NCI-H2227 treated with DMSO at 0.1 percent for 48 hours (cell line): ENCODE data around the gene OR1I1.

Experiments used
- DNase-seq: peaks from one replicate; lab custom pipeline; 2025; lab: John Stamatoyannopoulos, UW

The OR1I1 gene

GRCh38 chr19:15118789-15119494 lies 36.9 kb downstream of the OR1I1 start:
- no peak for DNase-seq

GRCh38 chr19:15120135-15121026 lies 38.4 kb downstream of the OR1I1 start:
- no peak for DNase-seq

DNA sequence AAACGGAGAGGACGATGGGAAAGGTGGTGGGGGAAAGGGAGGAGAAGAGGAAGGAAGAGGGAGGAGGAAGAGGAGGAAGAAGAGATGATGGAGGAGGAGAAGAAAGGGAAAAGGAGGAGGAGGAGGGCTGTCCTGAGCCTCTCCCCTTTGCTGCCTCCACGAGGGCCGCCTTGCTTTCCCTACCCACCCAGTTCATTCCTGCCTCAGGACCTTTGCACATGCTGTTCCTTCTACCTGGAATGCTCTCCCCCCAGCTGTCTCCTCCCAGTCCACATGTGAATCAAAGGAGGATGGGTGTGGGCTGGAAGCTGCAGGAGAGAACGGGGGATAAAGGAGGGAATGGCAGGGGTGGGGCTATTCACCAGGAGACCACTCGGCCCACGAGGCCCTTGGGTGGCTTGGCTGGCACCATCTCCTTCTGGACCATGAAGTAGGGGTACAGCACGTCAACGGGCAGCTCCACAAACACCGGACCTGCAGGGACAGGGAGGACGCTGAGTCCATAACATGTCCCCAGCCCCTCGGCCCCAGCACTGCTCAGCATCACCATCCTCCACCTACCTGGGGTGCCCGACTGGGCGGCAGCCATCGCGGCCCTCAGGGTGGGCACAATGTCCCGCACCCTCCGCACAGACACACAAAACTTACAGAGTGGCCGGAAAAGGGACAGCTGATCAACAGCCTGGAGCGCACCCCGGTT lies 40.5 kb downstream of the OR1I1 start:
- no peak for DNase-seq

DNA sequence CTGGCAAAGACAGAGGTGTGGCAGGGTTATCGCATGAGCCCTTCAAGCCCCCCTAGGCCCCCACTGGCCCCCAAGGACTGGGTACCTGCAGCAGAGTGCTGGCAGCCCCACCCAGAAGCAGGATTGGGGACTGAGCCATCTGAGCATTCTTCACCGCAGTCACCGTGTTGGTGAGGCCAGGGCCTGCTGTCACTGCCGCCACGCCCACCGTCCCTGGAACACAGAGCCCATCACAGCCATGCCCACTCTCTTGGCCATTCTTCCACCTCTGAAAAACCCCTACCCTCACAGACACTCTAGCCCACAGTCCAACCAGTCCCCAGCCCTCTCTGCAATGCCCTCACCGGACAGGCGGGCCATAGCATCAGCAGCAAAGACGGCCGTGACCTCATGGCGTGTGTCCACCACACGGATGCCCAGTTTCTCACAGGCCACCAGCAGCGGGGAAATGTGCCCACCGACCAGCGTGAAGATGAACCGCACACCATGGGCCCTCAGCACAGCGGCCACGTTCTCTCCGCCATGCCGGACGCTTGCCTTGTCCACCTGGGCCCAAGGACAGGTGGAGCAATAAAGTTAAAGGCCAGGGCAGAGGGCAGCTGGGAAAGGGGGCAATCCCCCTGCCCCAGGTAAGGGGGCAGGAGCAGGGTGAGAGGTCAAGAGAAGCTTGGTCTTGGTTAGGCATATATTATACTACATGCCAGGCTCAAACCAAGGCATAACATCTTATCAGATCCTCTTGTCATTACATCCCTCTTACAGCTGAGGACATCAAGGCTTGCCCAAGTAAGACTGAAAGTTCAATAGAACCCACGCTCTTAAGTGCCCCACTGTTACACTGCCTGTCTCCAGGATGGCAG lies 41.2 kb downstream of the OR1I1 start:
- no peak for DNase-seq

DNA sequence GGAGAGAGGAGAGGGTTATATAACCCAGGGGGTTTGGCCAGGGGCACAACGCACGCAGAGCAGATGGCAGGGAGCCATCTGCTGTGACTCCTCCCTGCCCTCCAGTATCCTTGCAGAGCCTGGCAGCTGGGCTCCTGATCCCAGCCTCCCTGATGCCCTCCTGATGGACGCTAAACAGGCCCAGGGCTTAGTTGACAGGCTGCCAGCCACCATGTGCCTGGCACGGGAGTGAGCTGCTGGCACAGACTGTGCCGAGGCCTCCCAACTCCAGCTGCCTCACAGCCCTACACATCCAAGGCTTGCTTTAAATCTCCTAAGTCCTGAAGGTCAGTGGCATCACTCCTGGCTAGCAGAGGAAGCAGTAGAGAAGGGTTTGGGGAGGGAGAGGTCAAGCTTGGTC lies 41.9 kb downstream of the OR1I1 start:
- no peak for DNase-seq

DNA sequence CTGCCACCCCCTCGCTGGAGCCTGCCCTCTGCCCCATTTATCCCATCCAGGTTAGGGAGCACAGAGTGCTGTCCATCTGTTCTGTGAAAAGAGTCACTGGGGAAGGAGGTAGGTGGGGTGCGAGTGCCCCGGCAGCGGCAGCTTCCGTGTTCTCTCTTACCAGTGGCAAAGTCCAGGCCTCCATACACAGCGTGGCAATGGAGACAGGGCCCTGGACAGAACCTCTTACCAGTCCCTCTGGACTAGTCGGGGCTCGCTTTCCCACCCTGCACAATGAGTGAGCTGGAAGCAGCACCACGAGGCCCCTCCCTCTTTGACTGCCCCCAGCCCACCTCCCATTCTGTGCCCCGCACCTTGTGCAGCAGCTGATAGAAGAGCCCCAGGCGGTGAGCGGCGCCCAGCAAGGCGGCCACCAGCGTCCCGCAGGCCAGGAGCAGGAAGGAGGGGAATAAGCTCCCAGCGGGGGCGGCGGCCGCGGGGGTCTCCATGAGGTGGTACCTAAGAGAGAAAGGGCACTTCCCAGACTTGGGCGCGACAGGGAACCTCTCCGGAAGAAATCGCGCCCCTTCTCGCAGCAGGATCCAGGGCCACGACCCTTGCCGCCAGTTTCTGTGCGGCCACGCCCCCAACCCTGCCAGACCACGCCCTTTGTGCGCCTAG lies 42.7 kb downstream of the OR1I1 start:
- no peak for DNase-seq

DNA sequence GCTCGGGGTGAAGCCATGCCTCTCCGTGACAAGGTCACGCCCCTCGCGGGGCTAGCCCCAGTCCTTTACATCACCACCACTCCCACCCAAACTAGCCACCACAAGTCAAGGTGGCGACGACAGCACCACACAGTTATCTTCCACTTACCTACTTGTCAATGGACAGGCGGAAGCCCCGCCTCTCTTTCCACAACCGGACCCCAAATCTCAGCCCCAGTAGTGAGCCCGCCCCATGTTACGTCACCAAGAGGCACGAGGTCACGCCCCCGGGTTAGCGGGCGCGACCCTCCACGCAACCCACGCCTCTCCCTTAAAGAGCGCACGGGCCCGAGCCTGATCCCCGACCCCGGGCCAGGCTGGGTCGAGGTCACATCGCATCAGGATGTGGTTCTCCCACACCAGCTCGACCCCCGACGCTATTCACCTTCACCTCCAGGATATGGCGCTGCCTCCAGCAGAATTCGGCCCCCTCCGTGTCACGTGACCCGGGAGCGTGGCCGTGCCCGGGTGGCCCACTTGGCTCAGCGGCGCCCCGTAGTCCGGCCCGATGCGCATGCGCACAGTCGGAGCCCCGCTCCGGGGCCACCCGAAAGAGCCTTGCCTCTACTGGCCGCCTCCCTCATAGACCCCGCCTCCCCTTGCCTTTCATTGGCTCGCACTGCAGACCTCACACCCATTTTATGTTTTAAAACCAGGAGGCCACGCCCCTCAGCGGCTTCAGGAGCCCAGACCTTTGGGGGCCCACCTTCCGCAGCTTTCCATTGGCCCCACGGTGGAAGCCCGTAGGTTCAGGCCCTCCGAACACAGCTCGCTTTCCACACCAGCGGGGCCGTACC lies 43.4 kb downstream of the OR1I1 start:
- peak; percentile 96 for DNase-seq

- DNase-seq, result no peak
Observed at GRCh38 chr19:15126131-15126910, 44.3 kb downstream of the OR1I1 start.

DNA sequence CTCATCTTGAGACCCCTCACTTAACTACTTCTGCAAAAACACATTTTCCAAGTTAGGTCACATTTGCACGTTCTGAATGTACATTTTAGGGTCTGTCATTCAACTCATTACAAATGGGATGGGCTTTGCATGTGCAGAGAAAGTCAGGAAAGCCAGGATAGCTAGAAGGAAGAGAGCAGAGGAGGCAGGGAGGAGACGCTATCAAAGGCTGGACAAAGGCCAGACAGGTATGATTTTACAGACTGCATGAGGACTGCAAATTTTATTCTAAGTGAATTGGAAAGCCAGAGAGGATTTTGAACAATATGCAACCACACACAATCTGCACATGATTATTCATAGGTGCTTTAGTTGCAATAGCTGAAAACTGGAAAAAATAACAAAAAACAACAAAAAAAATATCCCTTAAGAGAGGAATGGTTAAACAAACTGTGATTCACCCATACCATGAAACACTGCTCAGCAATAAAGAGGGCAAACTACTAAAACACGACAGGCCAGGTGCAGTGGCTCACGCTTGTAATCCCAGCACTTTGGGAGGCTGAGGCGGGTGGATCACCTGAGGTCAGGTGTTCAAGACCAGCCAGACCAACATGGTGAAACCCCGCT lies 46.3 kb downstream of the OR1I1 start:
- DNase-seq, result no peak

DNA sequence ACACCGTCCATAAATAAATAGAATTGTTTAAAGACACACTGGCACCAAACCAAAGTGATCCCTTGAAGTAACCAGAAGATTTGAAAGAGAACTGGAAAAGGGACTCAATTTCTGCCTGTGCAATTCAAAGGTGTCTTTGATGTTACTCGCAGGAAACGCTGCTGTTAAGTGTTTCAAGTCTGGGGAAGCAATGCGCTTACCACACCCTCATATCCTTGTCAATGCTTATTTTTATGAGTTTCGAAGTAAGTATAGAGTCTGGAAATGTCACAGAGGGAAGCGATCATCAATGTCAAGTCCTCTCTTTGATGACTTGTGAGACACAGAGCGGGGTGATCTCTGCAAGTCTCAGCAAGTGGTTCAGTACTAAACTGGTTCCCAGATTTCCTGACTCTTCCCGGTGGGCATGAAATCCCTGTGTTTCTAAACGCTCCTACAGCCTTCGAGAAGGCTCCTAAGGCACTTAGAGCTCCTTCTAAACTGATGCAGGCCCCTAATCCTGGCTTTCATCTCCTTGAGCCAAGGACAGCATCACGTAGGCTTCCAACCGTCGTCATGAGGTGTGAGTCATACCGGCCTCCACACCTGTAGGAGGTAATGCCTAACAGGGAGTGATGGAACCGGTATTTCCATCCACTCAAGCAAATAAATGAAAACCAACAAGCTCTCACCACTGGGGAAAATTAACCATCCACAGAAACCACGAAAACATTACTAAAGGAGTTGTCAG lies 48.0 kb downstream of the OR1I1 start:
- DNase-seq, result no peak

GRCh38 chr19:15136234-15136954 lies 54.4 kb downstream of the OR1I1 start:
- no peak for DNase-seq

- DNase-seq, result no peak
Observed at GRCh38 chr19:15137777-15138176, 55.8 kb downstream of the OR1I1 start.

DNA sequence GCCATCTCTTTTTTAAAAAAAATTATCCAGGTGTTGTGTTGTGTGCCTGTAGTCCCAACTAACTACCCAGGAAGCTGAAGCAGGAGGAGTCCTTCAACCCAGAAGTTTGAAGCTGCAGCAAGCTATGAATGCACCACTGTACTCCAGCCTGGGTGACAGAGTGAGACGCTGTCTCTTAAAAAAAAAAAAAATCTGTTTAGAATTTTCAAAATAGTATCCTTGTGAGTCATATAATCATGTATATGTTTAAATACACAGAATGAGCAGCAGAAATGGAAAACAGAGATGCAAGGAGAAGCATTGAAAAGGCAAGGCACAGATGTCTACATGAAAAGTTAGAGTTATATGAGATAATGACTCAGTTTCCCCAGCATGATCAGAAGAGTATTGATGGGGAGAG lies 56.4 kb downstream of the OR1I1 start:
- DNase-seq, result no peak

DNA sequence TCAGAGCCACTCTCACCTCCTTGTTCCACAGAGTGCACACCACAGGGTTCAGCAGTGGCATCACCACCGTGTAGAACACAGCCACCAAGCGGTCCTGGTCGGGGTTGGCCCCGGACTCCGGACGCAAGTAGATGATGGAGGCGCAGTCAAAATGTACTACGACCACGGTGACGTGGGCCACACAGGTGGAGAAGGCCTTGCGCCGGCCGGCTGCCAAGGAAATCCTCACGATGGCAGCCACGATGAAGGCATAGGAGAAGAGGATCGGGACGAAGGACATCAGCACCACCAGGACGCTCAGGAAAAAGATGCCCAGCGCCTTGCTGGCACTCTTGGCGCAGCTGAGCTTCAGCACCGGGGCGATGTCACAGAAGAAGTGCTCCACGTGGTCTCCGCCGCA lies 59.1 kb downstream of the OR1I1 start:
- no peak for DNase-seq

- no peak for DNase-seq
Observed at GRCh38 chr19:15142313-15142712, 60.3 kb downstream of the OR1I1 start.
